ENCODE measurements around the gene NDST1. TPM values are rescaled to one million over a fixed set of nuclear protein-coding genes. Genes with fewer than 3 reads are reported as not detected.

Gene NDST1
- total and polyA plus RNA-seq, 10 of the 15 experiments (the other 5 are each of a cell fraction or from before 2014, with no cell fraction given): 0.20 to 53.5 (median 12.9) TPM

DNA sequence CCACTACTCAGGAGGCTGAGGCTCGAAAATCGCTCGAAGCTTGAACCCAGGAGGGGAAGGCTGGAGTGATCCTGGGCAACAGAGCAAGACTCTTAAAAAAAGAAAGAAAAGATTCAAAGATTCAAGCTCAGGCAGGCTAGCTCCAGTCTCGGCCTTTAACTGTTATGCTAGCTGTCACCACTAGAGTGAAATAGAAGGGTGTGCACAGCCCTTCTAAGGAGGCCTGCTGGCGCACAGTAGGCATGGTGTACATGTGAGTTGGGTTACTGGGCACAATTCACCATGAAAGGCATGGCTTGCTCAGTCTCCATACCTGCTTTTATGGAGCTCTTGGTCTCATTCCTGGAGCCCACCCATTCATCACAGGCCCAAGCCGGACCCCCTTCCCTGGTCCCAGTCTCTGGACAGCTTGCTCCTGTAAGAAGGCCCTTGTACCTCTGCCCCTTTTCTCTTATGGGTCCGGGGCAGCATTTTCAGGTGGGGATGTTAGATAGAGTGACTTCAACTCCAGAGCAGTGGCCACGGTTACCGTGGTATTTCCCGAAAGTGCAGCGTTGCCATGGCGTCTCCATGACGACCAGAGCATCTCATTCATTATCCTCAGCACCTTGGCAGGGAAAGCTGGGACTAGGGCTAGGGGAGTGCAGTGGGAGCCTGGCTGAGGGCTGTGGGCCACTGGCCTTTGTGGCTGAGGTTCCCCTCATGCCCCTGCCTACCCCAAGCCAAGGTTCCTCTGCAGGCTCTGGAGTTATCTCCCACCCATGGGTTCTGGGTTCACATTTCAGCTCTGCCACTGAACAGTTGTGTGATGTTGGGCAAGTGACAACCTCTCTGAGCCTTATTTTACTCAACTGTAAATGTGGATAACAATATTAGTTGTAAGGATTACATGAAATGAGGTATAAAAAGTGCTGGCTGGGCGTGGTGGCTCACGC lies 5.7 kb downstream of the NDST1 start:
- BruUV-seq (replicated peaks): no TSS peak
- Histone ChIP-seq H3K9ac (ENCODE audit: control insufficient read depth, insufficient read depth, low read length) (no peak overlapping the region), H3K9me3 (replicated peaks; ENCODE audit: control insufficient read depth, insufficient read depth, low read length) (no peaks in the 10 kb centered on the region), H3K27ac (ENCODE audit: control insufficient read depth, insufficient read depth) (no peak overlapping the region), H2AFZ (ENCODE audit: control insufficient read depth, low read depth, low read length) (no peak overlapping the region), H3K4me3 (no peak overlapping the region), H3K79me2 (ENCODE audit: control insufficient read depth, insufficient read depth, low read length) (peaks cover 5% of the 10 kb centered on the region), H3K36me3 (ENCODE audit: control insufficient read depth in 2 of 2, insufficient read depth in 2 of 2, low read length in 1 of 2) (peaks cover 0 to 5% of the 10 kb centered on the region in 2 experiments; a peak in 3 of 4 replicates), H3K27me3 (replicated peaks in 1 of 2; ENCODE audit: control insufficient read depth in 2 of 2, insufficient read depth in 2 of 2, low read length in 1 of 2) (no peaks in the 10 kb centered on the region), H4K20me1 (ENCODE audit: control insufficient read depth, insufficient read depth) (no peaks in the 10 kb centered on the region), H3K4me2 (ENCODE audit: control insufficient read depth, insufficient read depth) (no peak overlapping the region), H3K4me1 (ENCODE audit: control insufficient read depth, insufficient read depth, low read length) (no peaks in the 10 kb centered on the region)
- 95% methylated on average over 15 of the region's 15 CpGs for WGBS (ENCODE audit: insufficient coverage, insufficient replicate concordance, low lambda C conversion rate, missing lambda C conversion rate)
- FAIRE-seq: no peak
- intact Hi-C loops (cut with micrococcal nuclease; ENCODE audit: unreplicated experiment) (no loop called here), in situ Hi-C loops (cut with MboI) (no loop called here)
- no peak for TF ChIP-seq KAT2A (conservative IDR thresholded peaks at IDR 0.05; ENCODE audit: control insufficient read depth, low read depth, low read length)
- TF ChIP-seq MLLT1 (IDR thresholded peaks at IDR 0.05): no peak
- TF ChIP-seq, protein P1, sequence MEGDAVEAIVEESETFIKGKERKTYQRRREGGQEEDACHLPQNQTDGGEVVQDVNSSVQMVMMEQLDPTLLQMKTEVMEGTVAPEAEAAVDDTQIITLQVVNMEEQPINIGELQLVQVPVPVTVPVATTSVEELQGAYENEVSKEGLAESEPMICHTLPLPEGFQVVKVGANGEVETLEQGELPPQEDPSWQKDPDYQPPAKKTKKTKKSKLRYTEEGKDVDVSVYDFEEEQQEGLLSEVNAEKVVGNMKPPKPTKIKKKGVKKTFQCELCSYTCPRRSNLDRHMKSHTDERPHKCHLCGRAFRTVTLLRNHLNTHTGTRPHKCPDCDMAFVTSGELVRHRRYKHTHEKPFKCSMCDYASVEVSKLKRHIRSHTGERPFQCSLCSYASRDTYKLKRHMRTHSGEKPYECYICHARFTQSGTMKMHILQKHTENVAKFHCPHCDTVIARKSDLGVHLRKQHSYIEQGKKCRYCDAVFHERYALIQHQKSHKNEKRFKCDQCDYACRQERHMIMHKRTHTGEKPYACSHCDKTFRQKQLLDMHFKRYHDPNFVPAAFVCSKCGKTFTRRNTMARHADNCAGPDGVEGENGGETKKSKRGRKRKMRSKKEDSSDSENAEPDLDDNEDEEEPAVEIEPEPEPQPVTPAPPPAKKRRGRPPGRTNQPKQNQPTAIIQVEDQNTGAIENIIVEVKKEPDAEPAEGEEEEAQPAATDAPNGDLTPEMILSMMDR (IDR thresholded peaks at IDR 0.05 in 2 of 3, conservative IDR thresholded peaks at IDR 0.05 in 1 of 3; ENCODE audit: control insufficient read depth in 2 of 3, extremely low read depth in 1 of 3, insufficient read depth in 1 of 3, low read depth in 3 of 3, low read length in 3 of 3): 0 out of 6 replicates have a peak, but pooled peaks of 2 of the 3 experiments have one; percentile 15 to 24
- peak; percentile 45; the same call in 1 of the 2 replicates for TF ChIP-seq DPF2 (IDR thresholded peaks at IDR 0.05)
- TF ChIP-seq KDM1A (IDR thresholded peaks at IDR 0.05; ENCODE audit: borderline replicate concordance): 0 out of 2 replicates have a peak, but pooled peaks have one; percentile 67
- no peak for TF ChIP-seq IRF5 (IDR thresholded peaks at IDR 0.05; ENCODE audit: borderline replicate concordance)
- peak; percentile 78 for TF ChIP-seq BMI1 (IDR thresholded peaks at IDR 0.05; ENCODE audit: borderline replicate concordance)
- no peak for TF ChIP-seq IRF3 (IDR thresholded peaks at IDR 0.05)
- ChIA-PET RAD21 (ENCODE audit: unreplicated experiment) (no interaction called here), SMC1A (ENCODE audit: uncharacterized antibody, unreplicated experiment) (interaction anchor here (0.7 to 1.5 kb wide), 3 partner anchors 11 to 53 kb away, joined by 3 to 4 read pairs (median 3); no protein-coding TSS in a partner anchor), CTCF (interaction anchor here (0.6 to 1.6 kb wide), 6 partner anchors 23 to 225 kb away, joined by 3 to 6 read pairs (median 4); no protein-coding TSS in a partner anchor), POLR2A (interaction anchor here (1.1 kb wide), 1 partner anchor 18 kb away, joined by 4 read pairs; no protein-coding TSS in a partner anchor)
- peak; percentile 32; the same call in 2 of the 3 replicates for ATAC-seq
- no peak for DNase-seq (ENCODE audit: low read depth, low spot score)

All from GM12878 (cell line).